GM21447 (cell line): ENCODE measurements around the gene TYMP.
A peak's percentile ranks its signal among the peaks of the same experiment; 100 is the strongest.
"Not testable (repeated sequence)": the region's sequence is repeated elsewhere in the genome, so short reads cannot be mapped to it uniquely, and the experiment has no call there.

Source experiments
- ATAC-seq: cut with Tn5 transposase; IDR thresholded peaks from one replicate; pipeline ENCODE4 v1.9.1; 2021; ENCODE audit not compliant: unreplicated experiment

TYMP gene

GRCh38 chr22:50524676-50525103 lies 5.1 kb downstream of the TYMP start:
- no peak for ATAC-seq

DNA sequence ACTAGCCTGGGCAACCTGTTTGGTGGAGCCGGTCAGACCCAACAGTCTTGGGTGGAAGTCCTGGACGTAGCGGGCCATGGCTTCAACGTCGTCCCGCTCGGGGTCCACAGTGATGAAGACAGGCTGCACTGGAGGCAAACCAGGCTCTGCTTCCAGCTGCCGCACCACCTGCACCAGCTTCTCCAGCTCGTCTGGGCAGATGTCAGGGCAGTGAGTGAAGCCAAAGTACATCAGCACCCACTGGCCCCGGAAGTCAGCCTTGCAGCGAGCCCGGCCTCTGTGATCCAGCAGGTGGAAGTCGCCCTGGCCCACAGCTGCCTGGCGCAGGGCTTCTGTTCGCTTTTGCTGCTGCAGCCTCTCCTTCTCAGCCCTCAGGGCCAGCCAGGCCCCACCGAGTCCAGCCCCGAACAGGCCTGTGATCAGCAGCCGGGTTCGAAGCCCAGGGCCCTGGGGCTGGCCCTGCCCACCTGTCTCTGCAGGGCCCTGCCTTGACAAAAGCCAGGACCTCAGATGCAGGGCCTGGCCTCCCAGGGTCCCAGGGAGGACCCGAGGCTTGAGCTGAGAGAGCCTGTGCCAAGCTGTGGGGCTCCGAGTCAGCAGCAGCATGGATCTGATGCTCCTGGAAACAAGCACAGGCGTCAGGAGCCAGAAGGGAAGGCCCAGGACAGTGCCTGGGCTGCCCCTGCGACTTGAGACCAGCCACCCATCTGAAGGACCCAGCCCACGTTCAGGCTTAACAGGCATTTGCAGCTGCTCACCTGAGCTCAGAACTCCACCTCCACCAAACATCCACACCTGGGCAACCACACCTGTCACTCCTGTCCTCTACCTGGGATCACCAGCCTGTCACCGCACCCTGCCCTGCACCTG lies 5.8 kb downstream of the TYMP start:
- no peak for ATAC-seq

DNA sequence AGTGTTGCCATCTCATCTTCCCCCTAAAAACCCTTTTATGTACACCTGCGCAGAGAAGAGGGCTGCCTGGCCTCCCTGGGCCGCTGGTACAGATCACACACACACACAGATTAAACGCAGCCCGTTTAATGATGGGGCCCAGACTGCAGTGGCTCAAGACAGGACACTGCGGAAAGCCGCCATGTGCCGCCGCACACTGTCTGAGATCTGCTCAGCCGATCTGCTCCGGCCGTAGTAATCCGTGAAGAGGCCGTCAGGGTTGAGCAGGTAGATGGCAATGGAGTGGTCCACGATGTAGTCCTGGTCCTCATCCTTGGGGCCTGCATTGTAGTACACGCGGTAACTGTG lies 6.4 kb downstream of the TYMP start:
- no peak for ATAC-seq

DNA sequence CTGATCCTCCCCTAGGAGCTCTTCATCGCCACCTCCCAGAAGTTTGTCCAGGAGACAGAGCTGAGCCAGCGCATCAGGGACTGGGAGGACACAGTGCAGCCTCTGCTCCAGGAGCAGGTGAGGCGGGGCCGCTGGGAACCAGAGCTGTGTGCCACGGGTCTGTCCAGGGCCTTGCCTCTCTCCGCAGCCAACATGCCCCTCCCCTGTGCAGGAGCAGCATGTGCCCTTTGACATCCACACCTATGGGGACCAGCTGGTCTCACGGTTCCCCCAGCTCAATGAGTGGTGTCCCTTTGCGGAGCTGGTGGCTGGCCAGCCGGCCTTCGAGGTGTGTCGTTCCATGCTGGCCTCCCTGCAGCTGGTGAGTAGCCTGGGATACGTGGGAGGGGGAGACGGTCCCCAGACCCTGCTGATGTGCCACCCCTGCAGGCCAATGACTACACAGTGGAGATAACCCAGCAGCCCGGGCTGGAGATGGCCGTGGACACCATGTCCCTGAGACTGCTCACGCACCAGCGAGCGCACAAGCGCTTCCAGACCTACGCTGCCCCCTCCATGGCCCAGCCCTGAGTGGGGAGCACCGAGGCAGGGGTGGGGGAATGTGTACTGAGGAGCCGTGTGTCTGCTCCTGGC lies 6.9 kb downstream of the TYMP start:
- ATAC-seq, result no peak

DNA sequence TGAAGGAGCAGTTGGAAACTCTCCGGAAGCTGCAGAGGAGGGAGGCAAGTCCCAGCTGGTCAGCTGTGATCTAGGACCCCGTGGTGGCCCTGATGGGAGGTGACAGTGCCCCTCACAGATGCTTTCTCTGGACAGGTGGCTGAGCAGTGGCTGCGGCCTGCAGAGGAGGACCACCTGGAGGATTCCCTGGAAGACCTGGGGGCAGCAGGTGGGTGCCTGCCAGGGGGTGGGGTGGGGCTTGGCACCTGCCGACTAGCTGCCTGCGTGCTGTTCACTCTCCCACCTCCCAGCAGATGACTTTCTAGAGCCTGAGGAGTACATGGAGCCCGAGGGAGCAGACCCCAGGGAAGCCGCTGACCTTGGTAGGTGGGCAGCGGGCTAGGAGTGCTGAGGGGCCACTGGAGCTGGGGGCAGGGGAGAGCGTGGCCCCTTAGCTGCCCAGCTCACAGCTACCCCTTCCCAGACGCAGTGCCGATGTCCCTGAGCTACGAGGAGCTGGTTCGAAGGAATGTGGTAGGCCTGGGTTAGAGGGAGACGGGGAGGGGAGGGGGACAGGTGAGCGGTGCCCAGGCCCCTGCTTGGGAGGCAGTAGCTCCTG lies 7.5 kb downstream of the TYMP start:
- no peak for ATAC-seq

GRCh38 chr22:50521710-50522109 lies 8.1 kb downstream of the TYMP start:
- ATAC-seq, result no peak

DNA sequence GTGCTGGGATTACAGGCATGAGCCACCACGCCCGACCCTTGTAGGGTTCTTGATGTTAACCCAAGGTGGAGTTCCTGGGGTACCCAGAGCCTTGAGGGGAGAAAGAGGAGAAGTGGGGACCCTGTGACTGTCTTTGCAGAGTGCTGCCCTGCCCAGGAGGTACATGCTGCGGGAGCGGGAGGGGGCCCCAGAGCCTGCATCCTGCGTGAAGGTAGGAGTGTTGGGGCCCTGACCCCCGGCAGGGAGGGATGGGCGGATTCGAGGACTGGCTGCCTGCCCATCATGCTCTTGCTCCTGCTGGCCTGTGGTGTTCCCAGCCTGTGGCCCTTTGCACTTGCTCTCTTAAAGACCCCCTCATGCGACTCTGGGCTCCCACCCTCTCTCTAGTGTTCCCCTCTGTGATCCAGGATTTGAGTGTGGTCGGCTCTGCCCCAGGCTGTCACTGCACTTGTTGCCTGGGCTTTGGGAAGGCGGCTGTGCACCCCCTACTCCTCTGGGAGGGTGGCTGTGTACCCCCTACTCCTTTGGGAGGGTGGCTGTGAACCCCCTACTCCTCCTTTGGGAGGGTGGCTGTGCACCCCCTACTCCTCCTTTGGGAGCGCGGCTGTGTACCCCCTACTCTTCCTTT lies 8.9 kb downstream of the TYMP start:
- no peak for ATAC-seq

DNA sequence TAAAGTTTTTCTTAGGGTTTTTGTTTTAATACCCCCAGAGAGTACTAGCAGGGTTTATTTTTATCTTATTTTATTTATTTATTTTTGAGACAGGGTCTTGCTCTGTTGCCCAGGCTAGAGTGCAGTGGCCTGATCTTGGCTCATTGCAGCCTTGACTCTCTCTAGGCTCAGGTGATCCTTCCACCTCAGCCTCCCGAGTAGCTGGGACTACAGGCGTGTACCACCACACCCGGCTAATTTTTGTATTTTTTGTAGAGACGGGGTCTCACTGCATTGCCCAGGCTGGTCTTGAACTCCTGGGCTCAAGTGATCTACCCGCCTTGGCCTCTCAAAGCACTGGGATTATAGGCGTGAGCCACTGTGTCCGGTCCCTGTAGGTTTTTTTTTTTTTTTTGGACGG lies 9.6 kb downstream of the TYMP start:
- not testable (repeated sequence) for ATAC-seq

GRCh38 chr22:50519151-50519550 lies 10.7 kb downstream of the TYMP start:
- ATAC-seq, result no peak

DNA sequence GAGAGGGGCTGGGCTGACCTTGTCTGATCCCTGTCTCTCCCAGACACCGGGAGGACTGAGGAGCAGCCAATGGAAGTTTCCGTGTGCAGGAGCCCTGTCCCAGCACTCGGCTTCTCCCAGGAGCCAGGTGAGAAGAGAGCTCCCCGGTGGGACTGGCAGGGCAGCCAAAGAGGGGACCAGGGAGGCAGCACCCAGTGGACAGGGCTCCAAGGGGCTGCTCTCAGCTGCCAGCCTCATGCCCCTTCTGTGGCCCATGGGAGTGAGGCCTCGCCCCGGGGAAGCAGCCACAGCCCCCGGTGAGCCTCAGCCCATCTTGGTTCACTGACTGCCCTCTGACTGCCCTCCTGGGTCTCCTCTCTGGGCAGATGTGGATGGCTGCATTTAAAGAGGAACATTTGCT lies 11.2 kb downstream of the TYMP start:
- ATAC-seq, result no peak

GRCh38 chr22:50517495-50518260 lies 12.1 kb downstream of the TYMP start:
- ATAC-seq, result no peak

- ATAC-seq, result no peak
Observed at GRCh38 chr22:50516891-50517290, 12.9 kb downstream of the TYMP start.

DNA sequence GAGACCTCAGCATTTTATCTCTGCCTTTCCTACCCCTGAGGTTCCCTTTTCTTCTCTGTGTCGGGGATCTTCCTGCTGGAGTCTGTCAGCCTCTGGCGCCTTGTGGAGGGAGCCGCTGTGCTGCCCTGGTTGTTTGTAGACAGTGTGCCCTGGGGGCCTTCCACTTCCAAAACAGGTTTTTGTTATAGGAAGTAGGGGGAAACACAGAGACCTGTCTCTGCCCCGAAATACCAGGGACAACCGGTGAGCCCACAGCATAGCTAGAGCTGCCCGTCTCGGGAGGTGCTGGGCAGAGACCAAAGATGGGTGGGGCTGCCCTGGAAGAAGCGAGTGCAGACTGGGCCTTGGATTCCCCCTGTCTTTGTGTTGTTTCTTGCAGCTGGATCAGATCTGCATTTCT lies 13.7 kb downstream of the TYMP start:
- no peak for ATAC-seq

- ATAC-seq, result no peak
Observed at GRCh38 chr22:50513175-50513574, 16.6 kb downstream of the TYMP start.

- no peak for ATAC-seq
Observed at GRCh38 chr22:50508897-50509296, 20.9 kb downstream of the TYMP start.

GRCh38 chr22:50507991-50508884 lies 21.6 kb downstream of the TYMP start, which contains the start of gene NCAPH2:
Gene NCAPH2, plus strand, starts transcription at chr22:50508224. Its CDS starts 114 bp downstream, at chr22:50508338.
- ATAC-seq, result peak; percentile 59

DNA sequence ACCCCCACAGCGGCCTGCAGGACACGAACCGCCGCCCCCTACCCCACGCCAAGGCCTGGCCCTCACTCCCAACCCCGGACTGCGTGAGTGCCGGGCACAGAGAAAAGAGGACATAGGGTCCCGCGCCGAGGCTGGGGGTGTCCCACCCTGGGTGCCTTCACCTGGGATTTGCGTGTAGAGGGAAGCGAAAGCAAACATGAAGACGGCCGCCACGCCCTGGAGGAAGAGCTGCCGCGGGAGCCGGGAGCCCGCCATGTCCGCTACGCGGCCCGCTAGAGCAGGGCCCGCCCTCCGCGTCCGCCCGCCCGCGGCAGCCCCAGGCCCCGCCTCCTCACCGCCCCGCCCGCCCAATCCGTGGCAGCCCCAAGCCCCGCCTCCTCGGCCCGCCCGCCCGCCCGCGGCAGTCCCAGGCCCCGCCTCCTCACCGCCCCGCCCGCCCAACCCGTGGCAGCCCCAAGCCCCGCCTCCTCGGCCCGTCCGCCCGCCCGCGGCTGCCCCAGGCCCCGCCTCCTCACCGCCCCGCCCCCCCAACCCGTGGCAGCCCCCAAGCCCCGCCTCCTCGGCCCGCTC lies 22.3 kb downstream of the TYMP start, which contains the start of gene LMF2:
TSS of gene LMF2 (minus strand) at position 282 of the 570 bp plus-strand sequence. CDS start at position 255, 27 bp downstream.
- peak; percentile 44 for ATAC-seq

- peak; percentile 4 for ATAC-seq
Observed at GRCh38 chr22:50506611-50507420, 23.0 kb downstream of the TYMP start.
